DND-41 (cell line): ENCODE results near the gene RBBP6.
"Not testable (repeated sequence)": the region's sequence is repeated elsewhere in the genome, so short reads cannot be mapped to it uniquely, and the experiment has no call there.

Experiments
- ATAC-seq: fragments of 200-7000 bp; cut with Tn5 transposase; 3 replicates; pipeline ENCODE4 v1.9.1; 2021; ENCODE audit warnings: low read depth; ENCODE audit not compliant: insufficient read depth
- DNase-seq: peaks from one replicate; pipeline ENCODE4 v3.0.0-alpha.2; 2020
- H2AFZ ChIP-seq: 2 replicates; pipeline ENCODE4 v1.6.0; 2012; ENCODE audit warnings: low read depth, low read length
- H3K27ac ChIP-seq: 2 replicates; pipeline ENCODE4 v1.5.1; 2012; ENCODE audit warnings: low read length, inconsistent platforms
- H3K27me3 ChIP-seq: fragments of 200-600 bp; sonication (generic); 2 replicates; pipeline ENCODE4 v1.6.0; 2012; ENCODE audit warnings: low read length, mild to moderate bottlenecking, inconsistent platforms; ENCODE audit not compliant: insufficient read depth, poor library complexity
- H3K36me3 ChIP-seq: 2 replicates; pipeline ENCODE4 v1.5.1; 2012; ENCODE audit warnings: low read length, inconsistent platforms; ENCODE audit not compliant: insufficient read depth
- H3K4me1 ChIP-seq: 2 replicates; pipeline ENCODE4 v1.5.1; 2012; ENCODE audit warnings: mild to moderate bottlenecking, low read length; ENCODE audit not compliant: insufficient read depth
- H3K4me2 ChIP-seq: 2 replicates; pipeline ENCODE4 v1.6.0; 2012; ENCODE audit warnings: mild to moderate bottlenecking, moderate library complexity, low read length, inconsistent platforms; ENCODE audit not compliant: insufficient read depth
- H3K4me3 ChIP-seq, 2 experiments: fragments of 200-600 bp in 1 of 2; shearing (Covaris generic) in 1 of 2; 2 replicates each; pipeline ENCODE4 v1.5.1; 2012 to 2016; ENCODE audit warnings: inconsistent platforms in 2 of 2, low read length in 2 of 2, mild to moderate bottlenecking in 2 of 2, low read depth in 1 of 2, moderate library complexity in 1 of 2
- H3K79me2 ChIP-seq: 2 replicates; pipeline ENCODE4 v1.6.0; 2012; ENCODE audit warnings: low read length, inconsistent platforms; ENCODE audit not compliant: insufficient read depth
- H3K9ac ChIP-seq: 2 replicates; pipeline ENCODE4 v1.6.0; 2012; ENCODE audit warnings: low read depth, mild to moderate bottlenecking, inconsistent platforms, low read length, moderate library complexity
- H3K9me3 ChIP-seq: 2 replicates; pipeline ENCODE4 v1.5.1; 2012; ENCODE audit warnings: low read length, moderate library complexity, mild to moderate bottlenecking, inconsistent platforms; ENCODE audit not compliant: insufficient read depth, severe bottlenecking
- H4K20me1 ChIP-seq: 2 replicates; pipeline ENCODE4 v1.6.0; 2012; ENCODE audit warnings: low read length; ENCODE audit not compliant: insufficient read depth
- EZH2 ChIP-seq: IDR thresholded peaks from 3 replicates; pipeline ENCODE4 v1.6.1; 2012; ENCODE audit warnings: borderline replicate concordance, low read depth, mild to moderate bottlenecking, moderate library complexity, low read length, inconsistent platforms; ENCODE audit not compliant: severe bottlenecking
- TF ChIP-seq, protein P1 (sequence below): IDR thresholded peaks from 2 replicates; pipeline ENCODE4 v1.5.1; 2012; ENCODE audit warnings: borderline replicate concordance, low read length, moderate library complexity, mild to moderate bottlenecking; ENCODE audit not compliant: poor library complexity, severe bottlenecking; ENCODE audit errors: extremely low read depth

RBBP6 gene

DNA sequence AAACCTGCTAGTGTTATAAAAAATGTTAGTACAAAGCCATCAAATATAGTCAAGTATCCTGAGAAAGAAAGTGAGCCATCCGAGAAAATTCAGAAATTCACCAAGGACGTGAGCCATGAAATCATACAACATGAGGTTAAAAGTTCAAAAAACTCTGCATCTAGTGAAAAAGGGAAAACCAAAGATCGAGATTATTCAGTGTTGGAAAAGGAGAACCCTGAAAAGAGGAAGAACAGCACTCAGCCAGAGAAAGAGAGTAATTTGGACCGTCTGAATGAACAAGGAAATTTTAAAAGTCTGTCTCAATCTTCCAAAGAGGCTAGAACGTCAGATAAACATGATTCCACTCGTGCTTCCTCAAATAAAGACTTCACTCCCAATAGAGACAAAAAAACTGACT is 31.7 kb downstream of the RBBP6 start:
- TF ChIP-seq EZH2: no peak
- TF ChIP-seq, protein P1, sequence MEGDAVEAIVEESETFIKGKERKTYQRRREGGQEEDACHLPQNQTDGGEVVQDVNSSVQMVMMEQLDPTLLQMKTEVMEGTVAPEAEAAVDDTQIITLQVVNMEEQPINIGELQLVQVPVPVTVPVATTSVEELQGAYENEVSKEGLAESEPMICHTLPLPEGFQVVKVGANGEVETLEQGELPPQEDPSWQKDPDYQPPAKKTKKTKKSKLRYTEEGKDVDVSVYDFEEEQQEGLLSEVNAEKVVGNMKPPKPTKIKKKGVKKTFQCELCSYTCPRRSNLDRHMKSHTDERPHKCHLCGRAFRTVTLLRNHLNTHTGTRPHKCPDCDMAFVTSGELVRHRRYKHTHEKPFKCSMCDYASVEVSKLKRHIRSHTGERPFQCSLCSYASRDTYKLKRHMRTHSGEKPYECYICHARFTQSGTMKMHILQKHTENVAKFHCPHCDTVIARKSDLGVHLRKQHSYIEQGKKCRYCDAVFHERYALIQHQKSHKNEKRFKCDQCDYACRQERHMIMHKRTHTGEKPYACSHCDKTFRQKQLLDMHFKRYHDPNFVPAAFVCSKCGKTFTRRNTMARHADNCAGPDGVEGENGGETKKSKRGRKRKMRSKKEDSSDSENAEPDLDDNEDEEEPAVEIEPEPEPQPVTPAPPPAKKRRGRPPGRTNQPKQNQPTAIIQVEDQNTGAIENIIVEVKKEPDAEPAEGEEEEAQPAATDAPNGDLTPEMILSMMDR: no peak
- no peak for ATAC-seq
- peaks cover 11% of the 10 kb centered on the region for H3K9me3 ChIP-seq
- H3K27me3 ChIP-seq: no peaks in the 10 kb centered on the region
- no peaks in the 10 kb centered on the region for H3K79me2 ChIP-seq
- peaks cover 53% of the 10 kb centered on the region for H3K36me3 ChIP-seq
- no peak overlapping the region for H3K27ac ChIP-seq
- H3K4me1 ChIP-seq: no peaks in the 10 kb centered on the region
- DNase-seq: no peak
- no peak overlapping the region for H3K4me3 ChIP-seq
- no peak overlapping the region for H3K9ac ChIP-seq
- no peaks in the 10 kb centered on the region for H4K20me1 ChIP-seq
- H2AFZ ChIP-seq: no peak overlapping the region
- H3K4me2 ChIP-seq: no peak overlapping the region

DNA sequence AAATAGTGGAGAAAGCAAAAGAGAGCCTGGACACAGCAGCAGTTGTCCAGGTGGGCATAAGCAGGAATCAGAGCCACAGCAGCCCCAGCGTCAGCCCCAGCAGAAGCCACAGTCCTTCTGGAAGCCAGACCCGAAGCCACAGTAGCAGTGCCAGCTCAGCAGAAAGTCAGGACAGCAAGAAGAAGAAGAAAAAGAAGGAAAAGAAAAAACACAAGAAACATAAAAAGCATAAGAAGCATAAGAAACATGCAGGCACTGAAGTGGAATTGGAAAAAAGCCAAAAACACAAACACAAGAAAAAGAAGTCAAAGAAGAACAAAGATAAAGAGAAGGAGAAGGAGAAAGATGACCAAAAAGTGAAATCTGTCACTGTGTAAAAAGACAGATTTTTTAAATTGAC is 32.7 kb downstream of the RBBP6 start:
- no peak for ATAC-seq
- H3K79me2 ChIP-seq: no peaks in the 10 kb centered on the region
- no peaks in the 10 kb centered on the region for H3K27me3 ChIP-seq
- no peaks in the 10 kb centered on the region for H4K20me1 ChIP-seq
- no peak overlapping the region for H3K27ac ChIP-seq
- H3K4me1 ChIP-seq: no peaks in the 10 kb centered on the region
- H2AFZ ChIP-seq: no peak overlapping the region
- no peak overlapping the region for H3K4me3 ChIP-seq
- H3K9me3 ChIP-seq: peaks cover 11% of the 10 kb centered on the region
- DNase-seq: no peak
- no peak overlapping the region for H3K9ac ChIP-seq
- no peak overlapping the region for H3K4me2 ChIP-seq
- peaks cover 43% of the 10 kb centered on the region for H3K36me3 ChIP-seq
- no peak for TF ChIP-seq EZH2
- TF ChIP-seq, protein P1: no peak

DNA sequence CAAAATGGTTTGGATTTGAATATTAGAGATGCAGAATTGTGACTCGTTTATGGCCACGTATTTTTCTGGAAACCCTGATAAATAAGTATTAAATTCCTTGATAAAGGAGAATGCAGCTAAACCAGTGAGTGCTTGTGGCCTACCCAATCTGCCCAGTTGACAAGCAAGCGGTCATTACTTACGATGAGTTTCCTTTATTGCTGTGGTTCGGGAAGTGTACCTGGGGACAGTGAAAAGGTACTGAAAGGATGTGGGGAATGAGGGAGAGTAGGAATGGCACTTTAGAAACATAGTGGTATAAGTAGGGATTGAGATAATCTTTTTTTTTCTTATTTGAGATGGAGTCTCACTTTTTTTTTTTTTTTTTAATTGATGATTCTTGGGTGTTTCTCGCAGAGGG is 33.8 kb downstream of the RBBP6 start:
- Histone ChIP-seq H3K79me2 (no peaks in the 10 kb centered on the region), H2AFZ (no peak overlapping the region), H3K27ac (no peak overlapping the region), H3K4me1 (no peaks in the 10 kb centered on the region), H3K27me3 (no peaks in the 10 kb centered on the region), H3K36me3 (peaks cover 32% of the 10 kb centered on the region), H4K20me1 (no peaks in the 10 kb centered on the region), H3K4me3 (no peak overlapping the region), H3K4me2 (no peak overlapping the region), H3K9ac (no peak overlapping the region), H3K9me3 (peaks cover 8% of the 10 kb centered on the region)
- DNase-seq (no peak), ATAC-seq (no peak)
- TF ChIP-seq, protein P1: no peak
- TF ChIP-seq EZH2: no peak

DNA sequence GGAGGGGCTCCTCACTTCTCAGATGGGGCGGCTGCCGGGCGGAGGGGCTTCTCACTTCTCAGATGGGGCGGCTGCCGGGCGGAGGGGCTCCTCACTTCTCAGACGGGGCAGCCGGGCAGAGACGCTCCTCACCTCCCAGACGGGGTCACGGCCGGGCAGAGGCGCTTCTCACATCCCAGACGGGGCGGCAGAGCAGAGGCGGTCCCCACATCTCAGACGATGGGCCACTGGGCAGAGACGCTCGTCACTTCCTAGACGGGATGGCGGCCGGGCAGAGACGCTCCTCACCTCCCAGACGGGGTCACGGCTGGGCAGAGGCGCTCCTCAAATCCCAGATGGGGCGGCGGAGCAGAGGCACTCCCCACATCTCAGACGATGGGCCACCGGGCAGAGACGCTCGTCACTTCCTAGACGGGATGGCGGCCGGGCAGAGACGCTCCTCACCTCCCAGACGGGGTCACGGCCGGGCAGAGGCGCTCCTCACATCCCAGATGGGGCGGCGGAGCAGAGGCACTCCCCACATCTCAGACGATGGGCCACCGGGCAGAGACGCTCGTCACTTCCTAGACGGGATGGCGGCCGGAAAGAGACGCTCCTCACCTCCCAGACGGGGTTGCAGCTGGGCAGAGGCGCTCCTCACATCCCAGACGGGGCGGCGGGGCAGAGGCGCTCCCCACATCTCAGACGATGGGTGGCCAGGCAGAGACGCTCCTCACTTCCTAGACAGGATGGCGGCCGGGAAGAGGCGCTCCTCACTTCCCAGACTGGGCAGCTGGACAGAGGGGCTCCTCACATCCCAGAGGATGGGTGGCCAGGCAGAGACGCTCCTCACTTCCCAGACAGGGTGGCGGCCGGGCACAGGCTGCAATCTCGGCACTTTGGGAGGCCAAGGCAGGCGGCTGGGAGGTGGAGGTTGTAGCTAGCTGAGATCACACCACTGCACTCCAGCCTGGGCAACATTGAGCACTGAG is 35.4 kb downstream of the RBBP6 start:
- peak; percentile 43 for DNase-seq
- not testable (repeated sequence) for H3K9ac ChIP-seq

DNA sequence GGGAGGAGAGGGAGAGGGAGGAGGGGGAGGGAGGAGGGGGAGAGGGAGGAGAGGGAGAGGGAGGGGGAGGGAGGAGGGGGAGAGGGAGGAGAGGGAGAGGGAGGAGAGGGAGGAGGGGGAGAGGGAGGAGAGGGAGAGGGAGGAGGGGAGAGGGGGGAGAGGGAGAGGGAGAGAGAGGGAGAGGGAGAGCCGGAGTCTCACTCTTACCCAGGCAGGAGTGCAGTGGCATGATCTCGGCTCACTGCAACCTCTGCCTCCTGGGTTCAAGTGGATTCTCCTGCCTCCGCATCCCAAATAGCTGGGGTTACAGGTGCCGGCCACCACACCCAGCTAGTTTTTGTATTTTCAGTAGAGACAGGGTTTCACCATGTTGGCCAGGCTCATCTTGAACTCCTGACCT is 36.4 kb downstream of the RBBP6 start:
- H3K4me2 ChIP-seq, H3K27ac ChIP-seq, H3K9ac ChIP-seq, H3K36me3 ChIP-seq, H3K4me1 ChIP-seq, H3K4me3 ChIP-seq, H4K20me1 ChIP-seq, H3K79me2 ChIP-seq, ATAC-seq, H3K9me3 ChIP-seq, H2AFZ ChIP-seq, DNase-seq, H3K27me3 ChIP-seq: not testable (repeated sequence)

More for the DNA sequence above, 35.4 kb downstream of the RBBP6 start:
- not testable (repeated sequence) for H3K27me3 ChIP-seq, H2AFZ ChIP-seq, H3K79me2 ChIP-seq, H3K27ac ChIP-seq, H3K4me3 ChIP-seq, H3K9me3 ChIP-seq, H3K4me2 ChIP-seq, H4K20me1 ChIP-seq, ATAC-seq, H3K4me1 ChIP-seq
- peaks cover 16% of the 10 kb centered on the region for H3K36me3 ChIP-seq
